K562 (cell line): ENCODE data around the gene EFCAB5. TPM values are rescaled to one million over a fixed set of nuclear protein-coding genes. Genes with fewer than 3 reads are reported as not detected.

Source experiments
- ATAC-seq: fragments of 200-7000 bp; cut with Tn5 transposase; 3 replicates; pipeline ENCODE4 v1.9.1; 2020; ENCODE audit warnings: moderate library complexity
- Bru-seq: library from RNA; stranded (reverse); fragments of 400-500 nt; gene quantifications from one replicate; lab custom pipeline; 2021; lab: Mats Ljungman, UMichigan
- BruChase-seq, 2 experiments: library from RNA; stranded (reverse); fragments of 400-500 nt; gene quantifications; one replicate each; lab custom pipeline; 2021; lab: Mats Ljungman, UMichigan
- BruUV-seq: library from RNA; stranded (reverse); fragments of 400-500 nt; replicated peaks from 2 replicates; lab custom pipeline; 2021; lab: Mats Ljungman, UMichigan
- CTCF ChIA-PET: fragments of 300-600 bp; formaldehyde crosslinking; extraction: SDS; loops from one replicate; lab custom pipeline; 2021; ENCODE audit warnings: low intra/inter-chr PET ratio; lab: Yijun Ruan, JAX
- POLR2A ChIA-PET: fragments of 300-600, 350-650 bp; sonication (Branson Sonifier 250); formaldehyde crosslinking; extraction: SDS; loops from one replicate; lab custom pipeline; 2021; ENCODE audit warnings: antibody characterized with exemption, inconsistent platforms; lab: Yijun Ruan, JAX
- DNase-seq, 4 experiments: peaks; one replicate each; pipeline versions ENCODE4 v3.0.0 to v3.0.0-alpha.2; 2011 to 2018; ENCODE audit warnings: low spot score in 3 of 4, mixed read lengths in 3 of 4; ENCODE audit errors: extremely low read depth in 1 of 4
- FAIRE-seq: peaks from 2 replicates; lab custom pipeline; 2011; peaks lifted over from hg19 to GRCh38; lab: Jason Lieb, UNC
- H2AFZ ChIP-seq: 2 replicates; pipeline ENCODE4 v1.6.0; 2011; ENCODE audit warnings: low read depth, low read length, control low read depth, inconsistent platforms
- H3K27ac ChIP-seq: fragments of 200-600 bp; 3 replicates; pipeline ENCODE4 v1.8.0; 2011; ENCODE audit warnings: low read depth, mild to moderate bottlenecking, control low read depth, inconsistent platforms, low read length, moderate library complexity, mixed read lengths; ENCODE audit errors: extremely low read depth
- H3K27me3 ChIP-seq, 2 experiments: fragments of 300-600 bp in 1 of 2; 2 replicates in 1 of 2; 3 replicates in 1 of 2; pipeline versions ENCODE4 v1.6.0 to v1.8.0; 2011; ENCODE audit warnings: inconsistent platforms in 2 of 2, low read length in 2 of 2, mild to moderate bottlenecking in 1 of 2, mixed read lengths in 1 of 2, moderate library complexity in 1 of 2; ENCODE audit not compliant: control insufficient read depth in 2 of 2, insufficient read depth in 2 of 2
- H3K36me3 ChIP-seq: fragments of 300-600 bp; 3 replicates; pipeline ENCODE4 v1.8.0; 2011; ENCODE audit warnings: mild to moderate bottlenecking, low read length, inconsistent platforms; ENCODE audit not compliant: control insufficient read depth, insufficient read depth
- H3K4me1 ChIP-seq, 2 experiments: fragments of 200-600 bp in 1 of 2; replicated peaks in 1 of 2; 2 replicates in 1 of 2; 3 replicates in 1 of 2; pipeline versions ENCODE4 v1.5.1 to v1.8.0; 2011; ENCODE audit warnings: inconsistent platforms in 2 of 2, low read length in 2 of 2, mild to moderate bottlenecking in 1 of 2, mixed read lengths in 1 of 2, moderate library complexity in 1 of 2; ENCODE audit not compliant: control insufficient read depth in 2 of 2, insufficient read depth in 2 of 2
- H3K4me2 ChIP-seq: 2 replicates; pipeline ENCODE4 v1.6.1; 2011; ENCODE audit warnings: low read length, control low read depth, inconsistent platforms, mixed read lengths; ENCODE audit not compliant: insufficient read depth
- H3K4me3 ChIP-seq: fragments of 200-600 bp; sonication (generic), shearing (Covaris generic); 2 replicates; pipeline ENCODE4 v1.5.1; 2016; ENCODE audit warnings: control low read depth, inconsistent platforms
- H3K79me2 ChIP-seq: fragments of 200-600 bp; 3 replicates; pipeline ENCODE4 v1.8.0; 2011; ENCODE audit warnings: low read length, inconsistent platforms; ENCODE audit not compliant: control insufficient read depth, insufficient read depth
- H3K9ac ChIP-seq, 2 experiments: 2 replicates each; pipeline versions ENCODE4 v1.6.0 to v1.6.1; 2011; ENCODE audit warnings: low read depth in 2 of 2, low read length in 2 of 2, control low read depth in 1 of 2, inconsistent platforms in 1 of 2, mild to moderate bottlenecking in 1 of 2, mixed read lengths in 1 of 2; ENCODE audit not compliant: insufficient read depth in 1 of 2
- H3K9me1 ChIP-seq: one replicate; pipeline ENCODE4 v1.6.0; 2011; ENCODE audit warnings: inconsistent platforms, mild to moderate bottlenecking, low read length, moderate library complexity; ENCODE audit not compliant: control insufficient read depth, insufficient read depth
- H3K9me3 ChIP-seq: replicated peaks from 2 replicates; pipeline ENCODE4 v1.5.1; 2011; ENCODE audit warnings: low read depth, low read length, inconsistent platforms; ENCODE audit not compliant: control insufficient read depth, insufficient read depth
- H4K20me1 ChIP-seq: replicated peaks from 2 replicates; pipeline ENCODE4 v1.6.1; 2011; ENCODE audit warnings: low read length, inconsistent platforms, mixed read lengths; ENCODE audit not compliant: control insufficient read depth, insufficient read depth
- BACH1 ChIP-seq: fragments of 200-800 bp; sonication (Bioruptor generic); IDR thresholded peaks from 2 replicates; pipeline ENCODE4 v1.6.1; 2016; ENCODE audit warnings: missing genetic modification characterization, missing compliant biosample characterization
- CCNT2 ChIP-seq: IDR thresholded peaks from 2 replicates; pipeline ENCODE4 v1.6.1; 2011; ENCODE audit warnings: borderline replicate concordance, low read depth, mild to moderate bottlenecking, moderate library complexity, mixed read lengths, low read length; ENCODE audit not compliant: insufficient read length; ENCODE audit errors: extremely low read depth
- HDAC8 ChIP-seq: fragments of 450-650 bp; IDR thresholded peaks from 2 replicates; pipeline ENCODE4 v1.6.1; 2016; ENCODE audit warnings: mild to moderate bottlenecking, missing genetic modification characterization, moderate library complexity, missing compliant biosample characterization
- ILF3 ChIP-seq: fragments of 450-650 bp; IDR thresholded peaks from 2 replicates; pipeline ENCODE4 v1.6.1; 2018; ENCODE audit warnings: antibody characterized with exemption, mild to moderate bottlenecking, moderate library complexity, borderline replicate concordance
- POLR2AphosphoS2 ChIP-seq: IDR thresholded peaks from 2 replicates; pipeline ENCODE4 v1.6.1; 2012; ENCODE audit warnings: low read length, improper control_type of control experiment
- RBM39 ChIP-seq: fragments of 200-400 bp; formaldehyde crosslinking; optimal IDR thresholded peaks from 2 replicates; pipeline ENCODE3; 2018; ENCODE audit warnings: low read depth, low read length
- XRCC5 ChIP-seq: fragments of 200-400 bp; formaldehyde crosslinking; IDR thresholded peaks from 2 replicates; pipeline ENCODE4 v1.6.1; 2017; ENCODE audit warnings: low read depth, mild to moderate bottlenecking, low read length
- ZNF780A ChIP-seq: fragments of 250-450 bp; sonication (Bioruptor Pico); IDR thresholded peaks from 2 replicates; pipeline ENCODE4 v1.5.0; 2021; ENCODE audit warnings: mild to moderate bottlenecking
- WGBS: fragments of 100-300 bp; shearing (Covaris generic); methylation state at CpG from one replicate; pipeline ENCODE4 v1.1.6; 2016; ENCODE audit warnings: low coverage, mixed read lengths; ENCODE audit not compliant: insufficient coverage; ENCODE audit errors: missing lambda C conversion rate; 5-methylcytosine and 5-hydroxymethylcytosine counted together
- in situ Hi-C: fragments of 300-500 bp; cut with MboI; formaldehyde crosslinking; loops from 4 replicates; pipeline ENCODE4 v1.15.0; 2018; ENCODE audit warnings: inconsistent platforms, mixed read lengths
- intact Hi-C: fragments of 100-400 bp; cut with micrococcal nuclease; formaldehyde crosslinking; loops from 2 replicates; pipeline ENCODE4 v1.14.2; 2022
- long read RNA-seq, 3 experiments: library from polyadenylated mRNA in 2 of 3; library from RNA in 1 of 3; unstranded in 2 of 3; stranded (forward) in 1 of 3; transcript quantifications; one replicate each; pipeline ENCODE4 v2.0.0, GENCODE V29; 2019 to 2022
- polyA minus RNA-seq, 3 experiments: library from RNA; depleted of rRNA, polyadenylated mRNA; stranded (reverse); fragments of >200 nt; gene quantifications; 2 replicates each; pipeline ENCODE4 v1.2.3, GENCODE V29; 2011
- polyA plus RNA-seq, 8 experiments: library from polyadenylated mRNA; depleted of rRNA in 4 of 8; stranded (reverse) in 5 of 8; unstranded in 3 of 8; fragments of >200 nt; fragmentation: Nextera tagmentation in 2 of 8; fragmentation: Illumina TruSeq in 1 of 8; extraction: Ambion mirVana in 2 of 8; extraction: Trizol in 1 of 8; gene quantifications; 2 replicates each; pipeline versions ENCODE4 v1.2.1 to v1.2.3, GENCODE V29; 2011 to 2014; ENCODE audit warnings: inconsistent platforms in 1 of 8, missing spikeins in 1 of 8
- total RNA-seq, 7 experiments: library from RNA; depleted of rRNA in 6 of 7; stranded (reverse); fragments of >200 nt in 6 of 7; fragmentation: Illumina TruSeq in 2 of 7; extraction: Trizol in 2 of 7; gene quantifications; 2 replicates each; pipeline versions ENCODE4 v1.2.1 to v1.2.3, GENCODE V29; 2011 to 2021; ENCODE audit warnings: low replicate concordance in 1 of 7
- TF ChIP-seq, protein P1 (sequence below): fragments of 250-450 bp; sonication (Bioruptor Pico); IDR thresholded peaks from 2 replicates; pipeline ENCODE4 v1.5.1; 2021; ENCODE audit warnings: mild to moderate bottlenecking
- TF ChIP-seq, protein P2 (sequence below): fragments of 250-450 bp; sonication (Bioruptor Pico); IDR thresholded peaks from 2 replicates; pipeline ENCODE4 v1.4.0; 2020
- TF ChIP-seq, protein P3 (sequence below): fragments of 250-450 bp; sonication (Bioruptor Pico); IDR thresholded peaks from 2 replicates; pipeline ENCODE4 v1.5.0; 2020; ENCODE audit warnings: mild to moderate bottlenecking, borderline replicate concordance
- TF ChIP-seq, protein P4 (sequence below), 2 experiments: fragments of 450-650 bp; conservative IDR thresholded peaks; 2 replicates each; pipeline ENCODE4 v1.6.1; 2017; ENCODE audit warnings: mild to moderate bottlenecking in 2 of 2, moderate library complexity in 2 of 2

Gene EFCAB5
- total RNA-seq (2011; cell fraction: chromatin; rRNA removed; ENCODE audit: low replicate concordance), result not detected in 2 replicates
- not detected in 2 replicates for total RNA-seq (2011; cell fraction: nucleolus; rRNA removed)
- total RNA-seq (2011; cell fraction: nucleoplasm; rRNA removed), result not detected in 2 replicates
- total RNA-seq (2014; rRNA removed) (not detected in 2 replicates), total RNA-seq (2014; rRNA removed; fragmentation: Illumina TruSeq; extraction: Trizol) (not detected in 2 replicates), total RNA-seq (2015; rRNA removed; fragmentation: Illumina TruSeq; extraction: Trizol) (not detected in 2 replicates), total RNA-seq (2021) (not detected in 2 replicates), polyA plus RNA-seq (2011; rRNA removed) (not detected in 2 replicates), polyA plus RNA-seq (2014; fragmentation: Illumina TruSeq; extraction: Trizol) (0.03 TPM in 1 of 2 replicates, not detected in the other), polyA plus RNA-seq (2014; fragmentation: Nextera tagmentation; extraction: Ambion mirVana) (under 1 TPM; 0.06 to 0.11 TPM), polyA plus RNA-seq (2014; rRNA removed) (0.04 TPM in 1 of 2 replicates, not detected in the other), polyA minus RNA-seq (2011; rRNA and poly(A)+ RNA removed) (not detected in 2 replicates), Bru-seq, nascent RNA (percentile 22 among the genes with signal in this experiment), BruChase-seq, experiment 1, labeled RNA remaining after a 2-hour chase (percentile 20 among the genes with signal in this experiment), BruChase-seq, experiment 2, labeled RNA remaining after a 6-hour chase (percentile 21 among the genes with signal in this experiment)
- 0.03 TPM in 1 of 2 replicates, not detected in the other for polyA plus RNA-seq (2011; cell fraction: cytosol; rRNA removed)
- polyA plus RNA-seq (2011; cell fraction: nucleus; rRNA removed), result not detected in 2 replicates
- 0.10 TPM in 1 of 2 replicates, not detected in the other for polyA plus RNA-seq (2012)
- polyA minus RNA-seq (2011; cell fraction: cytosol; rRNA and poly(A)+ RNA removed), result not detected in 2 replicates
- not detected in 2 replicates for polyA minus RNA-seq (2011; cell fraction: nucleus; rRNA and poly(A)+ RNA removed)
- long read RNA-seq, experiment 1, result 0 reads
- long read RNA-seq, experiment 2, result 0 reads
- long read RNA-seq, experiment 3, result 0 reads

- no peaks in the 10 kb centered on the region for H3K79me2 ChIP-seq
- TF ChIP-seq POLR2AphosphoS2 (no peak), ZNF780A (CRISPR knock-in tag) (no peak), HDAC8 (tag) (no peak), RBM39 (no peak), ILF3 (no peak), BACH1 (tag) (no peak), CCNT2 (no peak), XRCC5 (no peak)
- TF ChIP-seq, protein P1, sequence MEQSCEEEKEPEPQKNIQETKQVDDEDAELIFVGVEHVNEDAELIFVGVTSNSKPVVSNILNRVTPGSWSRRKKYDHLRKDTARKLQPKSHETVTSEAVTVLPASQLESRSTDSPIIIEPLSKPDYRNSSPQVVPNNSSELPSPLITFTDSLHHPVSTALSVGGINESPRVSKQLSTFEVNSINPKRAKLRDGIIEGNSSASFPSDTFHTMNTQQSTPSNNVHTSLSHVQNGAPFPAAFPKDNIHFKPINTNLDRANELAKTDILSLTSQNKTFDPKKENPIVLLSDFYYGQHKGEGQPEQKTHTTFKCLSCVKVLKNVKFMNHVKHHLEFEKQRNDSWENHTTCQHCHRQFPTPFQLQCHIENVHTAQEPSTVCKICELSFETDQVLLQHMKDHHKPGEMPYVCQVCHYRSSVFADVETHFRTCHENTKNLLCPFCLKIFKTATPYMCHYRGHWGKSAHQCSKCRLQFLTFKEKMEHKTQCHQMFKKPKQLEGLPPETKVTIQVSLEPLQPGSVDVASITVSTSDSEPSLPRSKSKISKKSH (CRISPR knock-in tag), result no peak
- TF ChIP-seq, protein P2, sequence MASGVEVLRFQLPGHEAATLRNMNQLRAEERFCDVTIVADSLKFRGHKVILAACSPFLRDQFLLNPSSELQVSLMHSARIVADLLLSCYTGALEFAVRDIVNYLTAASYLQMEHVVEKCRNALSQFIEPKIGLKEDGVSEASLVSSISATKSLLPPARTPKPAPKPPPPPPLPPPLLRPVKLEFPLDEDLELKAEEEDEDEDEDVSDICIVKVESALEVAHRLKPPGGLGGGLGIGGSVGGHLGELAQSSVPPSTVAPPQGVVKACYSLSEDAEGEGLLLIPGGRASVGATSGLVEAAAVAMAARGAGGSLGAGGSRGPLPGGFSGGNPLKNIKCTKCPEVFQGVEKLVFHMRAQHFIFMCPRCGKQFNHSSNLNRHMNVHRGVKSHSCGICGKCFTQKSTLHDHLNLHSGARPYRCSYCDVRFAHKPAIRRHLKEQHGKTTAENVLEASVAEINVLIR (CRISPR knock-in tag), result no peak
- TF ChIP-seq, protein P3, sequence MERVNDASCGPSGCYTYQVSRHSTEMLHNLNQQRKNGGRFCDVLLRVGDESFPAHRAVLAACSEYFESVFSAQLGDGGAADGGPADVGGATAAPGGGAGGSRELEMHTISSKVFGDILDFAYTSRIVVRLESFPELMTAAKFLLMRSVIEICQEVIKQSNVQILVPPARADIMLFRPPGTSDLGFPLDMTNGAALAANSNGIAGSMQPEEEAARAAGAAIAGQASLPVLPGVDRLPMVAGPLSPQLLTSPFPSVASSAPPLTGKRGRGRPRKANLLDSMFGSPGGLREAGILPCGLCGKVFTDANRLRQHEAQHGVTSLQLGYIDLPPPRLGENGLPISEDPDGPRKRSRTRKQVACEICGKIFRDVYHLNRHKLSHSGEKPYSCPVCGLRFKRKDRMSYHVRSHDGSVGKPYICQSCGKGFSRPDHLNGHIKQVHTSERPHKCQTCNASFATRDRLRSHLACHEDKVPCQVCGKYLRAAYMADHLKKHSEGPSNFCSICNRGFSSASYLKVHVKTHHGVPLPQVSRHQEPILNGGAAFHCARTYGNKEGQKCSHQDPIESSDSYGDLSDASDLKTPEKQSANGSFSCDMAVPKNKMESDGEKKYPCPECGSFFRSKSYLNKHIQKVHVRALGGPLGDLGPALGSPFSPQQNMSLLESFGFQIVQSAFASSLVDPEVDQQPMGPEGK (CRISPR knock-in tag), result no peak
- TF ChIP-seq, protein P4, sequence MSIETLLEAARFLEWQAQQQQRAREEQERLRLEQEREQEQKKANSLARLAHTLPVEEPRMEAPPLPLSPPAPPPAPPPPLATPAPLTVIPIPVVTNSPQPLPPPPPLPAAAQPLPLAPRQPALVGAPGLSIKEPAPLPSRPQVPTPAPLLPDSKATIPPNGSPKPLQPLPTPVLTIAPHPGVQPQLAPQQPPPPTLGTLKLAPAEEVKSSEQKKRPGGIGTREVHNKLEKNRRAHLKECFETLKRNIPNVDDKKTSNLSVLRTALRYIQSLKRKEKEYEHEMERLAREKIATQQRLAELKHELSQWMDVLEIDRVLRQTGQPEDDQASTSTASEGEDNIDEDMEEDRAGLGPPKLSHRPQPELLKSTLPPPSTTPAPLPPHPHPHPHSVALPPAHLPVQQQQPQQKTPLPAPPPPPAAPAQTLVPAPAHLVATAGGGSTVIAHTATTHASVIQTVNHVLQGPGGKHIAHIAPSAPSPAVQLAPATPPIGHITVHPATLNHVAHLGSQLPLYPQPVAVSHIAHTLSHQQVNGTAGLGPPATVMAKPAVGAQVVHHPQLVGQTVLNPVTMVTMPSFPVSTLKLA (conservative IDR thresholded peaks at IDR 0.05), result no peak
Observed at GRCh38 chr17:29941334-29941733, at the start of gene EFCAB5. EFCAB5 (plus strand) TSS chr17:29941634; CDS start chr17:29941797, 163 bp downstream.

More at GRCh38 chr17:29941334-29941733, at the start of gene EFCAB5:
- no peak within 1 kb of the TSS for H3K4me3 ChIP-seq
- no peak for FAIRE-seq
- H3K27me3 ChIP-seq, result peaks cover 0 to 4% of the 10 kb centered on the region in 2 experiments; a peak in 2 of 5 replicates
- no peaks in the 10 kb centered on the region for H4K20me1 ChIP-seq
- H3K4me1 ChIP-seq, result no peaks in the 10 kb centered on the region
- ATAC-seq, result no peak
- BruUV-seq, result no TSS peak
- H3K4me2 ChIP-seq, result no peak within 1 kb of the TSS
- 0% methylated on average over 1 of the region's 1 CpG for WGBS
- POLR2A ChIA-PET, result interaction anchor here (1.0 to 1.2 kb wide), 2 partner anchors 11 to 12 kb away, joined by 3 read pairs; partner anchors contain the start of gene SSH2
- H2AFZ ChIP-seq, result no peak within 1 kb of the TSS
- intact Hi-C loops (no loop called here), in situ Hi-C loops (no loop called here)
- H3K9me1 ChIP-seq, result no peaks in the 10 kb centered on the region
- no peak for DNase-seq
- no peaks in the 10 kb centered on the region for H3K9me3 ChIP-seq
- H3K36me3 ChIP-seq, result no peaks in the 10 kb centered on the region
- no peak within 1 kb of the TSS for H3K9ac ChIP-seq
- CTCF ChIA-PET, result no interaction called here
- no peak within 1 kb of the TSS for H3K27ac ChIP-seq
